CD4-positive, CD25-positive, alpha-beta regulatory T cell (primary cell): ENCODE measurements around the gene ZNF787. TPM values are rescaled to one million over a fixed set of nuclear protein-coding genes. Genes with fewer than 3 reads are reported as not detected.
A peak's percentile ranks its signal among the peaks of the same experiment; 100 is the strongest.

Source experiments
- ATAC-seq, 2 donors: fragments of 150-1000 bp; cut with Tn5 transposase; one replicate each; pipeline ENCODE4 v1.10.0; 2021; ENCODE audit warnings: low read depth in 2 of 2, moderate number of reproducible peaks in 2 of 2, moderate library complexity in 1 of 2
- DNase-seq, 3 donors: peaks; one replicate each; pipeline versions ENCODE4 v3.0.0 to v3.0.0-alpha.2; 2012 to 2022; ENCODE audit warnings: mixed read lengths in 1 of 3
- H3K27ac ChIP-seq: one replicate; pipeline ENCODE4 v1.7.0; 2013; ENCODE audit warnings: mild to moderate bottlenecking, low read length; ENCODE audit not compliant: insufficient read depth, poor library complexity, severe bottlenecking
- H3K27me3 ChIP-seq: one replicate; pipeline ENCODE4 v1.7.0; 2013; ENCODE audit warnings: low read length; ENCODE audit not compliant: control insufficient read depth, insufficient read depth
- H3K36me3 ChIP-seq: one replicate; pipeline ENCODE4 v1.7.0; 2013; ENCODE audit warnings: mild to moderate bottlenecking, low read length, moderate library complexity; ENCODE audit not compliant: control insufficient read depth, insufficient read depth
- H3K4me1 ChIP-seq: 2 replicates; pipeline ENCODE4 v1.7.0; 2013; ENCODE audit warnings: mild to moderate bottlenecking, low read length; ENCODE audit not compliant: insufficient read depth, control insufficient read depth, poor library complexity, severe bottlenecking
- H3K4me3 ChIP-seq: one replicate; pipeline ENCODE4 v1.7.0; 2013; ENCODE audit warnings: low read depth, mild to moderate bottlenecking, low read length, moderate library complexity
- H3K9me3 ChIP-seq, 2 experiments: 1 replicate in 1 of 2; 2 replicates in 1 of 2; pipeline ENCODE4 v1.7.0; 2013; ENCODE audit warnings: low read length in 2 of 2, mild to moderate bottlenecking in 1 of 2, moderate library complexity in 1 of 2; ENCODE audit not compliant: control insufficient read depth in 2 of 2
- H3K27ac Mint-ChIP-seq, 3 donors: one replicate each; pipeline ENCODE4 v1.8.0; 2020 to 2022; ENCODE audit warnings: mild to moderate bottlenecking in 3 of 3, mixed read lengths in 3 of 3, moderate library complexity in 2 of 3
- H3K27me3 Mint-ChIP-seq: one replicate; pipeline ENCODE4 v1.8.0; 2022; ENCODE audit warnings: mild to moderate bottlenecking, mixed read lengths
- H3K36me3 Mint-ChIP-seq: one replicate; pipeline ENCODE4 v1.8.0; 2020; ENCODE audit warnings: mixed read lengths
- H3K4me1 Mint-ChIP-seq, 4 donors: one replicate each; pipeline ENCODE4 v1.8.0; 2020 to 2022; ENCODE audit warnings: mixed read lengths in 4 of 4, mild to moderate bottlenecking in 1 of 4
- H3K4me3 Mint-ChIP-seq, 4 donors: one replicate each; pipeline ENCODE4 v1.8.0; 2020 to 2022; ENCODE audit warnings: mild to moderate bottlenecking in 4 of 4, mixed read lengths in 4 of 4, moderate library complexity in 3 of 4
- H3K9me3 Mint-ChIP-seq, 7 donors: one replicate each; pipeline ENCODE4 v1.8.0; 2020 to 2022; ENCODE audit warnings: mixed read lengths in 7 of 7, mild to moderate bottlenecking in 3 of 7, moderate library complexity in 2 of 7
- polyA plus RNA-seq, 4 donors: library from polyadenylated mRNA; unstranded; fragments of 300-500 nt; fragmentation: Illumina TruSeq; gene quantifications; one replicate each; pipeline ENCODE4 v1.2.3, GENCODE V29; 2021
- total RNA-seq: library from RNA; stranded (reverse); gene quantifications from one replicate; pipeline ENCODE4 v1.2.3, GENCODE V29; 2022

ZNF787 gene
- total and polyA plus RNA-seq, 5 donors from 2014 or later = 0.73 to 21.4 (median 1.5) TPM

DNA sequence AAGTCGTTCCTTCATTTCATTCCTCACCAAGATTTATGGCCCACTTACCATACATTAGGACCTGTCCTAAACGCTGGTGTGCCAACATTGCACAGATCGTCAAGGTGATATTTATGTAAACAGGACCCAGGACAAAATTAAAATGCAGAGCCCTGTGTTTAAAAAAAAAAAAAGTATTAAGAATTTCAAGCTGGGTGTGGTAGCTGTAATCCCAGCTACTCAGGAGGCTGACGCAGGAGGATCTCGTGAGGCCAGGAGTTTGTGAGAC is 13.5 kb upstream of the ZNF787 start:
- H3K4me3 Mint-ChIP-seq = no peak overlapping the region
- peaks cover 0 to 3% (median 0%) of the 10 kb centered on the region in 4 donors for H3K4me1 Mint-ChIP-seq
- no peak for ATAC-seq
- no peaks in the 10 kb centered on the region for H3K9me3 ChIP-seq
- H3K27me3 Mint-ChIP-seq = no peaks in the 10 kb centered on the region
- DNase-seq = no peak
- H3K36me3 ChIP-seq = no peaks in the 10 kb centered on the region
- H3K9me3 Mint-ChIP-seq = peaks cover 0 to 2% (median 0%) of the 10 kb centered on the region in 7 donors
- H3K36me3 Mint-ChIP-seq = no peaks in the 10 kb centered on the region
- H3K27ac ChIP-seq = no peak overlapping the region
- H3K4me1 ChIP-seq = peaks cover under 1% of the 10 kb centered on the region
- H3K27ac Mint-ChIP-seq = no peak overlapping the region
- H3K27me3 ChIP-seq = no peaks in the 10 kb centered on the region
- no peak overlapping the region for H3K4me3 ChIP-seq

DNA sequence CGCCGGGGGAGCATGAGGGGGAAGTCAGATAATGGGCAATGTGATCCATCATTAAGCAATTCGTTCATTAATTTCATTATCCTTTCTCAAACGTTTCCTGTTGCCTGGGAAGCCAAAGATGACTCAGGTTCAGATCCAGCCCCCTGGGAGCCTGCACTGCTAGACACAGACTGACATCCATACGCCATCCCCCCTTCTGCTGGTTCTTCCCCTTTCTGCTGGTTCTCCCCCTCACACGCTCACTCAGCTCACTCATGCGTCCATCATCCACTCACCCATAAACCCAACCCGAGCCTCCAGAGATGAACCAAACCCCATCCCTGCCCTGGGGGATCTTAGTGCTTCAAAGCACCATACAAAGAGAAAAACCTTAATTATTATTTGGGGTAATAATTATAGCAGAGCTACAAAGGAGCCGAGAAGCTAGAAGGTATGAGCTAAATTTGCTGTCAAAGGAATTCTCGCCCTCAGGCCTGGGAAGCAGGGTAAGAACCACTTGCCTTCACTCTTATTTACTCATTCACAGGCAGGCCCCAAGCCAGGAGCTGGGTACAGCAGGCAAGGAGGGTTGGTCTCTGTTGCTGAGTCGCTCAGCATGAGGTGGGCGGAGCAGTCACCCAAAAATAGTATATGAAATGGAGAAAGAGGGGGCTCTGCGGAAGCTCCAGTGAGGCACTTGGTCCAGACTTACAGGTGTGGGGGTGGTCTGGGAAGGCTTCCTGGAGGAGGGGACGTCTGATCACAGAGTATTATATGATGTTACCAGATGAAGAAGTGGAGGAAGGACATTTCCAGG is 13.0 kb upstream of the ZNF787 start:
- Histone ChIP-seq H3K36me3 (no peaks in the 10 kb centered on the region), H3K9me3 (no peaks in the 10 kb centered on the region), H3K4me1 (no peaks in the 10 kb centered on the region), H3K27me3 (no peaks in the 10 kb centered on the region), H3K27ac (no peak overlapping the region), H3K4me3 (no peak overlapping the region)
- no peak overlapping the region for H3K4me3 Mint-ChIP-seq
- no peaks in the 10 kb centered on the region for H3K27me3 Mint-ChIP-seq
- ATAC-seq (no peak), DNase-seq (no peak)
- peaks cover 0 to 2% (median 0%) of the 10 kb centered on the region in 7 donors for H3K9me3 Mint-ChIP-seq
- H3K36me3 Mint-ChIP-seq = no peaks in the 10 kb centered on the region
- peaks cover 0 to 1% (median 0%) of the 10 kb centered on the region in 4 donors for H3K4me1 Mint-ChIP-seq
- no peak overlapping the region for H3K27ac Mint-ChIP-seq

DNA sequence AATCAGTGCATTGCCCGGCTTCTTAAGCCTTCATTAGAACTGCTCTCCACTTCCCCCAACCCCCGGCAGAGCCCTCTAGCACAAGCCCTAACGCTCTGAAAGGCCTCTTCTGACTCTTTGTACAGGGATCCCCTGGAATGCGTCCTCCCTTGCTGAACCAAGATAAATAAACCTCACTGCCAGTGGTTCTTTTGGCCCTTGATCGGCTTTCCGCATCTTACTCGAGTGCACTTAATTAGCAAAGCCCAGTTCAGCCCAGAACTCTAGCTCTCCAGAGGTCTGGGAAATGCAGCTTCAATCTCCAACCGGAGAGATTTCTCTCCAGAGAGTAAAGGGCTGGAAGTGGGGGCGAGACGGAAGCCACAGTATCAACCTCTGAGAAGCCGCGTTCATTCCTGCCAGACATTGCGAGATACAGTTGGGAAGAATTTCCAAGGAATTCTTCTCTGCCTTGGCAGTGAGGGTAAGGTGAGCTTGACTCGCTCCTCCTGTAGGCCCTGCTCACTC is 11.3 kb upstream of the ZNF787 start:
- H3K27ac Mint-ChIP-seq = no peak overlapping the region
- Histone ChIP-seq H3K27me3 (no peaks in the 10 kb centered on the region), H3K27ac (no peak overlapping the region), H3K9me3 (no peaks in the 10 kb centered on the region), H3K36me3 (no peaks in the 10 kb centered on the region), H3K4me3 (no peak overlapping the region), H3K4me1 (no peaks in the 10 kb centered on the region)
- H3K36me3 Mint-ChIP-seq = no peaks in the 10 kb centered on the region
- no peak for DNase-seq
- no peak overlapping the region for H3K4me3 Mint-ChIP-seq
- no peaks in the 10 kb centered on the region for H3K27me3 Mint-ChIP-seq
- no peaks in the 10 kb centered on the region for H3K4me1 Mint-ChIP-seq
- no peak for ATAC-seq
- H3K9me3 Mint-ChIP-seq = peaks cover 0 to 2% (median 0%) of the 10 kb centered on the region in 7 donors

DNA sequence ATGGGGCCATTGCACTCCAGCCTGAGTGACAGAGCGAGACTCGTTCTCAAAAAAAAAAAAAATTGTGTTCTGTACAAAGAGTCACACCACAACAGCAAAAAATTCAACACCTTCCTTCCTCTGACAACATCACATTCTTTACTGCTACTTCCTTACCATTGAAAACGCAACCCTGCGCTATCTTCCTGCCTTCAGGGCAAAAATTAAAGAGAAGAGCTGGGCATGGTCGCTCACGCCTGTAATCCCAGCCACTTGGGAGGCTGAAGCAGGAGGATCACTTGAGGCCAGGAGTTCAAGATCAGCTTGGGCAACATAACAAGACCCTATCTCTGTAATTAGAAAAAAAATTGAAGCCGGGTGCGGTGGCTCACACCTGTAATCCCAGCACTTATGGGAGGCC is 10.6 kb upstream of the ZNF787 start:
- DNase-seq (no peak), ATAC-seq (no peak)
- Mint-ChIP-seq H3K4me3 (no peak overlapping the region), H3K9me3 (peaks cover 0 to 2% (median 0%) of the 10 kb centered on the region in 7 donors), H3K27me3 (no peaks in the 10 kb centered on the region), H3K27ac (peak overlapping the region in 1 of 3 donors; percentile 30), H3K4me1 (no peaks in the 10 kb centered on the region), H3K36me3 (no peaks in the 10 kb centered on the region)
- H3K36me3 ChIP-seq = no peaks in the 10 kb centered on the region
- no peaks in the 10 kb centered on the region for H3K9me3 ChIP-seq
- H3K4me1 ChIP-seq = no peaks in the 10 kb centered on the region
- no peak overlapping the region for H3K4me3 ChIP-seq
- no peaks in the 10 kb centered on the region for H3K27me3 ChIP-seq
- no peak overlapping the region for H3K27ac ChIP-seq

DNA sequence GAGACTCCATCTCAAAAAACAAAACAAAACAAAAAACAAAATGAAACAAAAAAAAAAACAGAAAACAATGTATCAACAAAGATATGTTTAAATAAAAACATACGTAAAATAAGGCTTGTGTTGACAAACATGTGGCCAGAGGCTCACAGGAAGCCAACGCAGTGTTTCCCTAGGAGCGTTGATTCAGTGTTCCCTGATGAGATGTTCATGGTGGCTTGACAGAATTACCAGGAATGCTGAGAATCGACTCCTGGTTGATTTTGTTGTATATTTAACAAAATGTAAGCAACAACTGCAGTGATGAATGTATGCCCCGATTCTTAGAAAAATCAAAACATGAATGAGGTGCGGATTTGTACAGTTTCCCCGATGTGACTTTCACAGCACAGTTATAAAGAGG is 8.9 kb upstream of the ZNF787 start:
- Mint-ChIP-seq H3K4me3 (no peak overlapping the region), H3K36me3 (no peaks in the 10 kb centered on the region), H3K4me1 (peaks cover 0 to 4% (median 0%) of the 10 kb centered on the region in 4 donors), H3K27me3 (no peaks in the 10 kb centered on the region), H3K9me3 (peaks cover 0 to 2% (median 0%) of the 10 kb centered on the region in 7 donors), H3K27ac (no peak overlapping the region)
- no peaks in the 10 kb centered on the region for H3K36me3 ChIP-seq
- H3K27ac ChIP-seq = no peak overlapping the region
- ATAC-seq = no peak
- no peak for DNase-seq
- H3K9me3 ChIP-seq = no peaks in the 10 kb centered on the region
- no peaks in the 10 kb centered on the region for H3K27me3 ChIP-seq
- H3K4me3 ChIP-seq = no peak overlapping the region
- H3K4me1 ChIP-seq = no peaks in the 10 kb centered on the region

DNA sequence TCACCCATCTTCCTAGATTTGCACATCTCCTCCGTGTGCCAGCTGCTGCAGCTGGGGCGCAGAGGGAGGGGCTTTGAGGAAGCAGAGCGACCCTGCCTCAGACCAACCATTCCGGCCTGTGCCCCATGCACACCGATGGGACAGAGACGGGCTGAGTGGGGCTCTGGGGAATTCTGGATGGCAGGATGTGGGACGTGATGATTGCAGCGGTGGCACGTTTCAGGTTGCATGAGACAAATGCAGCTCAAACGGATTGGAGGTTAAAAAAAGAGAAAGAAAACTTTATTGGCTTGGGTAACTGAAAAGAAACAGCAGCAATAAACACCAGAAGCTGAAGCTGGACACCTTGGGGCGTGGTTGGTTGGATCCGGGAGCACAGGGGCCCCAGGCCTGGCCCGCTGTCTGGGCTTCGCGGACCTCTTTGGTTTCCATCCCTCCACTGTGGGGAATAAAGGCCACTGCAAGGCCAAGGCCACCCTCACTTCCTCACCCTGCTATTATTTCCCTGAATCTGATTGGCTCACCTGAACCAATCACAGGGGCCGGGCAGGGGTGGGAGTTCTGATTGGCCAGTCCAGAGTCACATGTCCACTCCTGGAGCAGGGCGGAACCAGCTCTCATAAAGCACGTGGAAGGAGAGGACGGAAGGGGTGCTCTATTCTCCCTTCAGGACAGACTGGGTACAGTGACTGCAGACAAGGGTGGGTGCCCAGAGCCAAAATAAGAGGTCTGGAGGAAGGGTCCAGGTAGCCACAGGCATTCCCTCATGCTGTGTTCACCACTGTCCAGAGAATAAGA is 6.1 kb upstream of the ZNF787 start:
- Histone ChIP-seq H3K4me1 (peaks cover 2% of the 10 kb centered on the region), H3K36me3 (no peaks in the 10 kb centered on the region), H3K27ac (no peak overlapping the region), H3K9me3 (no peaks in the 10 kb centered on the region), H3K4me3 (no peak overlapping the region), H3K27me3 (no peaks in the 10 kb centered on the region)
- Mint-ChIP-seq H3K27me3 (no peaks in the 10 kb centered on the region), H3K4me3 (no peak overlapping the region), H3K9me3 (peaks cover 0 to 2% (median 0%) of the 10 kb centered on the region in 7 donors), H3K4me1 (peaks cover 0 to 18% (median 2%) of the 10 kb centered on the region in 4 donors), H3K36me3 (no peaks in the 10 kb centered on the region), H3K27ac (no peak overlapping the region)
- ATAC-seq = no peak
- no peak for DNase-seq

DNA sequence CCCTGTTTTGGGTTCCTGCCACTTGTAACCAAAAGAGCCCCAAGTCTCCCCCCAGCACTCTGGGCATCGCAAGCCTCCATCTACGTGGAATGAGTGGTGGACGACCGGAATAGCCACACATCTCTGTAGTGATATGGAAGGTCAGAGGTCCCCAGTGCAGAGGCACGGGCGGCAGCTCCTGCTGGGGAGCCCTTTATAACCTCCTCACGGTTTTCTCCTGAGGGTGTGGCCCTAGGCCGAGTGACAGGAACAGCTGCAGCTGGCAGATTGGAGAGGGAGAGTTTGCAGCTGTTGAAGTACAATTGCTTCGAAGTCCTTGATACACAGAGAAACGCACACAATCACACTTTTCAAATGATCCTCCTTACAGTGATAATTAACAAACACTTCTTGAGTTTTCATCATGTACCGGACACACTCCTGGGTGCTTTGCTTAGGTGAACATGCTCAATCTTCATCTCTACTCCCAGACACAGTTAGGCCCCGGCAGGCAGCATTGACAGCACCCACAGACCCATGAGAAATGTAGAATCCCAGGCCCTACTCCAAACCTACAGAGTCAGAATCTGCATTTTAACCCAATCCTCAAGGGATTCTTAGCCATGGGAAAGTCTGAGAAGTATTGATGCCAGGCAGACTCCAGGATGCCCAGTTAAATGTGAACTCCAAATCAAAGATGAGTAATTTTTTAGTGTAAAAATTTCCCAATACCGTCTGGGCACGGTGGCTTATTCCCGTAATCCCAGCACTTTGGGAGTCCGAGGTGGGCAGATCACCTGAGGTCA is 4.9 kb upstream of the ZNF787 start:
- peak overlapping the region in 1 of 3 donors; percentile 84 for H3K27ac Mint-ChIP-seq
- ATAC-seq = no peak
- no peak overlapping the region for H3K4me3 Mint-ChIP-seq

More for the DNA sequence above, 4.9 kb upstream of the ZNF787 start:
- DNase-seq = no peak
- Histone ChIP-seq H3K9me3 (no peaks in the 10 kb centered on the region), H3K4me1 (peaks cover 9% of the 10 kb centered on the region), H3K4me3 (no peak overlapping the region), H3K36me3 (no peaks in the 10 kb centered on the region), H3K27ac (no peak overlapping the region), H3K27me3 (no peaks in the 10 kb centered on the region)
- Mint-ChIP-seq H3K36me3 (no peaks in the 10 kb centered on the region), H3K4me1 (peaks cover 4 to 25% (median 9%) of the 10 kb centered on the region in 4 donors), H3K9me3 (no peaks in the 10 kb centered on the region), H3K27me3 (peaks cover 5% of the 10 kb centered on the region)
